GM21786 (cell line): ENCODE results near the gene GTSE1.
"Not testable (repeated sequence)": the region's sequence is repeated elsewhere in the genome, so short reads cannot be mapped to it uniquely, and the experiment has no call there.

Experiments used
- ATAC-seq: cut with Tn5 transposase; IDR thresholded peaks from one replicate; pipeline ENCODE4 v1.9.1; 2021; ENCODE audit not compliant: unreplicated experiment

The GTSE1 gene

GRCh38 chr22:46293577-46294260 is 3.0 kb upstream of the GTSE1 start:
- ATAC-seq: no peak

- ATAC-seq: no peak
These were observed 1.9 kb upstream of the GTSE1 start for GRCh38 chr22:46294784-46295183.

GRCh38 chr22:46295277-46295971 is 1.2 kb upstream of the GTSE1 start:
- no peak for ATAC-seq

GRCh38 chr22:46297151-46297812 is 612 bp downstream of the GTSE1 start:
- ATAC-seq: no peak

- no peak for ATAC-seq
These were observed 2.4 kb downstream of the GTSE1 start for GRCh38 chr22:46299101-46299500.

- no peak for ATAC-seq
These were observed 3.8 kb downstream of the GTSE1 start for GRCh38 chr22:46300491-46300890.

- ATAC-seq: no peak
These were observed 6.8 kb downstream of the GTSE1 start for GRCh38 chr22:46303347-46303965.

- ATAC-seq: no peak
These were observed 11.8 kb downstream of the GTSE1 start for GRCh38 chr22:46308283-46308988.

- ATAC-seq: no peak
These were observed 12.9 kb downstream of the GTSE1 start for GRCh38 chr22:46309526-46310085.

GRCh38 chr22:46312056-46312455 is 15.4 kb downstream of the GTSE1 start:
- ATAC-seq: no peak

- not testable (repeated sequence) for ATAC-seq
These were observed 16.2 kb downstream of the GTSE1 start for GRCh38 chr22:46312848-46313247.

GRCh38 chr22:46315976-46316375 is 19.3 kb downstream of the GTSE1 start:
- ATAC-seq: no peak

- no peak for ATAC-seq
These were observed 21.0 kb downstream of the GTSE1 start for GRCh38 chr22:46317646-46318045.

- no peak for ATAC-seq
These were observed 21.9 kb downstream of the GTSE1 start for GRCh38 chr22:46318576-46318975.

GRCh38 chr22:46319319-46319718 is 22.6 kb downstream of the GTSE1 start:
- ATAC-seq: no peak

GRCh38 chr22:46320166-46320710 is 23.6 kb downstream of the GTSE1 start:
- no peak for ATAC-seq

GRCh38 chr22:46320716-46321386 is 24.2 kb downstream of the GTSE1 start:
- ATAC-seq: no peak

- no peak for ATAC-seq
These were observed 26.0 kb downstream of the GTSE1 start for GRCh38 chr22:46322711-46323110.

- ATAC-seq: no peak
These were observed 26.5 kb downstream of the GTSE1 start for GRCh38 chr22:46323162-46323561.
